C4-2B (cell line): Measurements from ENCODE around the gene PPP2R5E.

Source experiments
- ZFX ChIP-seq: fragments of 450-650 bp; IDR thresholded peaks from 2 replicates; pipeline ENCODE4 v1.6.1; 2017
- TF ChIP-seq, protein P1 (sequence below): fragments of 450-650 bp; conservative IDR thresholded peaks from 2 replicates; pipeline ENCODE4 v1.5.1; 2017; ENCODE audit warnings: mild to moderate bottlenecking

DNA sequence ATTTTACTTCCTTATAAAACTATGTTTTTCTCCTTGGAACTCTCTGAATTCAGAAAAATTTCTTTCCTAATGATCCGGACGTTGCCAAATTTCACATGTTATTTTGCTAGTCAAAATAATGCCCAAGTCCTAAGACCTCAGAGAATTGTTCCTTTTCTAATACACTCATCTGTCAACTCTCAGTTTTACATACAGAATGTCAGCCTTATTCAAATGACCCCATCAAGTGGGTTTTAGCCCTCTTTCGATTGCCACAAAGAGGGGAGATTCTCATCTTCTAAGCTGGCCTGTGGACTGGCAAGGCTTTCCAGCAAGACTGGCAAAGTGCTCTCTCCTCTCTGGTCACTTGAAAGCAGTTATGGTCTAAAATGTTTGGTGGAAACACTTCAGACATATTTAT lies 125.2 kb downstream of the PPP2R5E start:
- TF ChIP-seq, protein P1, sequence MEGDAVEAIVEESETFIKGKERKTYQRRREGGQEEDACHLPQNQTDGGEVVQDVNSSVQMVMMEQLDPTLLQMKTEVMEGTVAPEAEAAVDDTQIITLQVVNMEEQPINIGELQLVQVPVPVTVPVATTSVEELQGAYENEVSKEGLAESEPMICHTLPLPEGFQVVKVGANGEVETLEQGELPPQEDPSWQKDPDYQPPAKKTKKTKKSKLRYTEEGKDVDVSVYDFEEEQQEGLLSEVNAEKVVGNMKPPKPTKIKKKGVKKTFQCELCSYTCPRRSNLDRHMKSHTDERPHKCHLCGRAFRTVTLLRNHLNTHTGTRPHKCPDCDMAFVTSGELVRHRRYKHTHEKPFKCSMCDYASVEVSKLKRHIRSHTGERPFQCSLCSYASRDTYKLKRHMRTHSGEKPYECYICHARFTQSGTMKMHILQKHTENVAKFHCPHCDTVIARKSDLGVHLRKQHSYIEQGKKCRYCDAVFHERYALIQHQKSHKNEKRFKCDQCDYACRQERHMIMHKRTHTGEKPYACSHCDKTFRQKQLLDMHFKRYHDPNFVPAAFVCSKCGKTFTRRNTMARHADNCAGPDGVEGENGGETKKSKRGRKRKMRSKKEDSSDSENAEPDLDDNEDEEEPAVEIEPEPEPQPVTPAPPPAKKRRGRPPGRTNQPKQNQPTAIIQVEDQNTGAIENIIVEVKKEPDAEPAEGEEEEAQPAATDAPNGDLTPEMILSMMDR = no peak
- TF ChIP-seq ZFX = no peak
